NCI-H146 treated with DMSO at 0.1 percent for 48 hours (cell line): Measurements from ENCODE around the gene TRIM75.
"Not testable (repeated sequence)": the region's sequence is repeated elsewhere in the genome, so short reads cannot be mapped to it uniquely, and the experiment has no call there.

Source experiments
- DNase-seq: peaks from one replicate; lab custom pipeline; 2025; ENCODE audit not compliant: unreplicated experiment; lab: John Stamatoyannopoulos, UW

Gene TRIM75

DNA sequence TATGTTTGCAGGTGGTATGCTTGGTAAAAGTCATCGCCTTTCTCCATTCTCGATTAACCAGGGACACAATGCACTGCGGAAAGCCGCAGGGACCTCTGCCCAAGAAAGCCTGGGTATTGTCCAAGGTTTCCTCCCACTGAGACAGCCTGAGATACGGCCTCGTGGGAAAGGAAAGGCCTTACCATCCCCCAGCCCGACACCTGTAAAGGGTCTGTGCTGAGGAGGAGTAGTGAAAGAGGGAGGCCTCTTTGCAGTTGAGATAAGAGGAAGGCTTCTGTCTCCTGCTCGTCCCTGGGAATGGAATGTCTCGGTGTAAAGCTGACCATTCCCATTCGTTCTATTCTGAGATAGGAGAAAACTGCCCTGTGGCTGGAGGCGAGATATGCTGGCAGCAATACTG, 19.7 kb downstream of the TRIM75 start:
- DNase-seq = not testable (repeated sequence)

DNA sequence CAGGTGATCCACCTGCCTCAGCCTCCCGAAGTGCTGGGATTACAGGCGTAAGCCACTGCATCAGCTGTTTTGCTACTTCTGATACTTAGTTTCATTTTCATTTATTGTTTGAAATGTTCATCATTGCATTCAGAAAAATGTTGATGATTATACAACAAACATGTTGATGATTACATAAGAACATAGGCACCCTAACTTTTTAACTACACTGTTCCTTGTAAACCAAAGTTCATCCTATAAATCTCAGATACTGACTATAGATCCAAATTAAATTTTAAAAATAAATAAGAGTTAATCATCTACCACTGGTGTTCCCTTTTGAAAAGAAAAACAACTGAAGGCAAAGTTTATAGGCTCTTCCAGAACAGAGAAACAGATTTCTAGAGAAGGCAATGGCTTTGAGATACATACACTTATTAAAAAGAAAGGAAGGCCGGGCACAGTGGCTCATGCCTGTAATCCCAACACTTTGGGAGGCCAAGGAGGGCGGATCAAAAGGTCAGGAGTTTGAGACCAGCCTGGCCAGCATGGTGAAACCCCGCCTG, 23.4 kb downstream of the TRIM75 start:
- no peak for DNase-seq

- DNase-seq = no peak
Measured at GRCh38 chr4:165079476-165079875, 25.8 kb downstream of the TRIM75 start.

- not testable (repeated sequence) for DNase-seq
Measured at GRCh38 chr4:165084787-165085186, 31.1 kb downstream of the TRIM75 start.

- DNase-seq = no peak
Measured at GRCh38 chr4:165085946-165086345, 32.3 kb downstream of the TRIM75 start.

- no peak for DNase-seq
Measured at GRCh38 chr4:165088366-165088765, 34.7 kb downstream of the TRIM75 start.

DNA sequence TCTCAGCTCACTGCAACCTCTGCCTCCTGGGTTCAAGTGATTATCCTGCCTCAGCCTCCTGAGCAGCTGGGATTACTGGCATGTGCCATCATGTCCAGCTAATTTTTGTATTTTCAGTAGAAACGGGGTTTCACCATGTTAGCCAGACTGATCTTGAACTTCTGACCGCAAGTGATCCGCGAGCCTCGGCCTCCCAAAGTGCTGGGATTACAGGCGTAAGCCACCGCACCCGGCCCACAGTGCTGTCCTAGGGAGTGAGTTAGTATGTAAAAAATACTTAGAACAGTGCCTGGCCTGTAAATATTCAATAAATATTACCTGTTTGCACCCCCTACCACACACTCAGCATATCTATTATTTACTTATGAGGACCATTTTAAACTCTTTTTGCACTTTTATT, 38.5 kb downstream of the TRIM75 start:
- DNase-seq = not testable (repeated sequence)

DNA sequence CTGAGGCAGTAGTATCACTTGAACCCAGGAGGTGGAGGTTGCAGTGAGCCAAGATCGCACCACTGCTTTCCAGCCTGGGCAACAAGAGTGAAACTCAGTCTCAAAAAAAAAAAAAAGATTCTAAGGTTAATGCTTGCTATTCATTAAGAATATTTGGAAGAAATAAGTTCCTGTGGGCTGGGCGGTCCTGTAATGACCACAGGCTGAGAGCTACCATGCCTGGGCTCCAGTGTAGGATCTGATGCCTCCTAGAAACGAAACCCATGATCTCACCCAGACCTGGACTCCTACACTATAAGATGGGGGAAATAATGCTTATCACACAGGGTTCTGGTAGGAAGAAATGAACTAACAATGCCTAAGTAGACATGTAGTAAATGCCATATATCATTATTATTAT, 41.2 kb downstream of the TRIM75 start:
- no peak for DNase-seq

DNA sequence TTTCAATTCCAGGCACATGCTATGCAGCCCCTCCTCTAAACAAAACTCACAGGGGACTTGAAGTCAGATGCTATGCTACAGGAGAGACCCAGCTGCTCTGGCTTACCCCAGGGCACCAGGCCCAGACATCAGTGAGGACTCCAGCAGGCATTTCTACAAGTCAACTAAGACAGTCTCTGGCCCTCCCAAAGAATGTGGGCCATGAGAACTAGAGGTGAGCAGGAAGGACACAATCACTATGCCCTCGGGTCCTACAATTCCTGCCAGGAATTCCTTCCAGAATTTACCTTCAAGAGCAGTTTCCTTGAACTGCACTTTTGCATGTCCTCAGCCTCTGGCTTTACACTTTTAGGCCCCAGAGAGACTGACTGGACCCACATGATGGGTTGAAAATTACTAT, 41.6 kb downstream of the TRIM75 start:
- no peak for DNase-seq

DNA sequence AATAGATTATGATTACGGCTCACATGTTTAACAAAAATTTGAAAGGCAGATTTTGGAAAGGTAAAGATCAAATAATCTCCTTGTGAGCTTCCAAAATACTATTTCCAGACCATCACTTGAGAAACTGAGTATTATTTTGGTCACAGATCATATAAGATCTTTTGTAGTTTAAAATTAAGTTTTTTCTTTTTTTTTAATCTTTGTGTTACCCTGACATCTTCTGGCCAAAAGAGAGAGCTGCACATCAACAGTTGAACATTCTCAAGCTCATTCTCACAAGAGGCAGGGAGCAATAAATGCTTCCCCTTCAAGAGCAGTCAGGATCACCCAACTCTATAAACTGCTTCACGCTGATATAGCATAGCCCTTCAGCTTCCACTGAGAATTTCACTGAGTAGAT, 43.1 kb downstream of the TRIM75 start:
- no peak for DNase-seq

GRCh38 chr4:165101641-165102040, 48.0 kb downstream of the TRIM75 start:
- DNase-seq = no peak

DNA sequence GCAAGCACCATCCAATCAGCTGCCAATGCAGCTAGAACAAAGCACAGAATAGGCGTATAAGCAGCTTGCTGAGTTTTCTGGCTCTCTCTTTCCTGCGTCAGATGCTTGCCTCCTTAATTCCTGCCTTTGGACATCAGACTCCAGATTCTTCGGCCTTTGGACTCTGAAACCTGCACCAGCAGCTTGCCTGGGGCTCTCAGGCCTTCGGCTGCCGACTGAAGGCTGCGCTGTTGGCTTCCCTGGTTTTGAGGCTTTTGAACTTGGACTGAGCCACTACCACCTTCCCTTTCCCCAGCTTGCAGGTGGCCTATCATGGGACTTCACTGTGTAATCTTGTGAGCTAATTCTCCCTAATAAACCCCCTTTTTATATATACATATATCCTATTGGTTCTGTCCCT, 52.9 kb downstream of the TRIM75 start:
- DNase-seq = no peak
